HepG2 (cell line): ENCODE measurements around the gene FITM1. TPM values are rescaled to one million over a fixed set of nuclear protein-coding genes. Genes with fewer than 3 reads are reported as not detected.
A peak's percentile ranks its signal among the peaks of the same experiment; 100 is the strongest.

Experiments
- ARHGAP35 ChIP-seq: sonication (generic); formaldehyde crosslinking; IDR thresholded peaks from 2 replicates; pipeline ENCODE4 v1.9.0; 2022; ENCODE audit warnings: mild to moderate bottlenecking, inconsistent platforms, moderate library complexity, missing genetic modification reagents, borderline replicate concordance
- ATF7 ChIP-seq, 2 experiments: fragments of 450-650 bp in 1 of 2; sonication (generic) in 1 of 2; formaldehyde crosslinking in 1 of 2; IDR thresholded peaks; 2 replicates each; pipeline versions ENCODE4 v1.4.0 to v1.6.1; 2016 to 2020; ENCODE audit warnings: antibody characterized with exemption in 1 of 2, mild to moderate bottlenecking in 1 of 2, missing genetic modification reagents in 1 of 2
- CC2D1A ChIP-seq: sonication (generic); formaldehyde crosslinking; IDR thresholded peaks from 2 replicates; pipeline ENCODE4 v1.8.1; 2023; ENCODE audit warnings: mild to moderate bottlenecking, missing genetic modification reagents
- CHCHD3 ChIP-seq: sonication (generic); formaldehyde crosslinking; IDR thresholded peaks from 2 replicates; pipeline ENCODE4 v1.8.0; 2022; ENCODE audit warnings: mild to moderate bottlenecking, missing genetic modification reagents, moderate library complexity
- E2F5 ChIP-seq: sonication (generic); formaldehyde crosslinking; conservative IDR thresholded peaks from 2 replicates; pipeline ENCODE4 v1.4.0; 2020; ENCODE audit warnings: missing genetic modification reagents
- GATAD2A ChIP-seq: IDR thresholded peaks from 2 replicates; pipeline ENCODE4 v1.6.1; 2016
- IKZF4 ChIP-seq: sonication (generic); formaldehyde crosslinking; IDR thresholded peaks from 2 replicates; pipeline ENCODE4 v1.5.1; 2020; ENCODE audit warnings: borderline replicate concordance, mild to moderate bottlenecking, low read depth, missing genetic modification reagents; ENCODE audit errors: not compliant biosample characterization
- KMT2A ChIP-seq: sonication (generic); formaldehyde crosslinking; IDR thresholded peaks from 2 replicates; pipeline ENCODE4 v1.4.0; 2020; ENCODE audit warnings: missing genetic modification reagents
- MXD1 ChIP-seq: sonication (generic); formaldehyde crosslinking; IDR thresholded peaks from 2 replicates; pipeline ENCODE4 v1.4.0; 2020; ENCODE audit warnings: mild to moderate bottlenecking, missing genetic modification reagents
- PBX3 ChIP-seq: sonication (generic); formaldehyde crosslinking; IDR thresholded peaks from 2 replicates; pipeline ENCODE4 v1.8.1; 2023; ENCODE audit warnings: missing genetic modification reagents, inconsistent platforms, borderline replicate concordance
- SAP130 ChIP-seq: IDR thresholded peaks from 2 replicates; pipeline ENCODE4 v1.6.1; 2016; ENCODE audit warnings: low read depth
- TEAD2 ChIP-seq: sonication (generic); formaldehyde crosslinking; IDR thresholded peaks from 2 replicates; pipeline ENCODE4 v1.9.0; 2021; ENCODE audit warnings: missing genetic modification reagents
- ZNF230 ChIP-seq: sonication (generic); formaldehyde crosslinking; IDR thresholded peaks from 2 replicates; pipeline ENCODE4 v1.4.0; 2020; ENCODE audit warnings: mild to moderate bottlenecking, missing genetic modification reagents
- ZNF326 ChIP-seq: sonication (generic); formaldehyde crosslinking; IDR thresholded peaks from 2 replicates; pipeline ENCODE4 v1.4.0; 2020; ENCODE audit warnings: missing genetic modification reagents, borderline replicate concordance
- ZNF383 ChIP-seq: sonication (generic); formaldehyde crosslinking; IDR thresholded peaks from 2 replicates; pipeline ENCODE4 v1.4.0; 2020; ENCODE audit warnings: missing genetic modification reagents, mild to moderate bottlenecking, borderline replicate concordance
- ZNF460 ChIP-seq: sonication (generic); formaldehyde crosslinking; IDR thresholded peaks from 2 replicates; pipeline ENCODE4 v1.5.1; 2020; ENCODE audit warnings: missing genetic modification reagents, mild to moderate bottlenecking, borderline replicate concordance
- ZNF589 ChIP-seq: sonication (generic); formaldehyde crosslinking; conservative IDR thresholded peaks from 2 replicates; pipeline ENCODE4 v1.8.0; 2022; ENCODE audit warnings: mild to moderate bottlenecking, moderate library complexity, missing genetic modification reagents
- ZNF749 ChIP-seq: sonication (generic); formaldehyde crosslinking; IDR thresholded peaks from 2 replicates; pipeline ENCODE4 v1.8.0; 2022; ENCODE audit warnings: mild to moderate bottlenecking, missing genetic modification reagents, moderate library complexity, borderline replicate concordance
- ZSCAN25 ChIP-seq: sonication (generic); formaldehyde crosslinking; IDR thresholded peaks from 2 replicates; pipeline ENCODE4 v1.8.0; 2022; ENCODE audit warnings: mild to moderate bottlenecking, missing genetic modification reagents
- polyA plus RNA-seq, 8 experiments: library from polyadenylated mRNA; depleted of rRNA in 3 of 8; stranded (reverse) in 7 of 8; unstranded in 1 of 8; fragments of >200 nt; fragmentation: Illumina TruSeq in 4 of 8; extraction: Trizol in 4 of 8; gene quantifications; 2 replicates each; pipeline versions ENCODE4 v1.2.1 to v1.2.3, GENCODE V29; 2011 to 2016; ENCODE audit warnings: low read depth in 4 of 8, missing spikeins in 1 of 8, mixed read lengths in 1 of 8; ENCODE audit not compliant: insufficient read depth in 1 of 8
- total RNA-seq, 5 experiments: library from RNA; depleted of rRNA; stranded (reverse); fragments of >200 nt; fragmentation: Illumina TruSeq; extraction: Trizol; gene quantifications; 2 replicates each; pipeline ENCODE4 v1.2.3, GENCODE V29; 2016; ENCODE audit warnings: low read depth in 1 of 5
- TF ChIP-seq, protein P1 (sequence below): sonication (generic); formaldehyde crosslinking; IDR thresholded peaks from 2 replicates; pipeline ENCODE4 v1.4.0; 2020; ENCODE audit warnings: missing genetic modification reagents
- TF ChIP-seq, protein P2 (sequence below): sonication (generic); formaldehyde crosslinking; IDR thresholded peaks from 2 replicates; pipeline ENCODE4 v1.4.0; 2020; ENCODE audit warnings: mild to moderate bottlenecking, missing genetic modification reagents
- TF ChIP-seq, protein P3 (sequence below): sonication (generic); formaldehyde crosslinking; IDR thresholded peaks from 2 replicates; pipeline ENCODE4 v1.8.1; 2022; ENCODE audit warnings: low read depth, mild to moderate bottlenecking, missing genetic modification reagents

FITM1 gene
- total and polyA plus RNA-seq, 2 of the 13 experiments (the other 11 are each of a cell fraction or from before 2014, with no cell fraction given), result 2.7 to 5.8 TPM

DNA sequence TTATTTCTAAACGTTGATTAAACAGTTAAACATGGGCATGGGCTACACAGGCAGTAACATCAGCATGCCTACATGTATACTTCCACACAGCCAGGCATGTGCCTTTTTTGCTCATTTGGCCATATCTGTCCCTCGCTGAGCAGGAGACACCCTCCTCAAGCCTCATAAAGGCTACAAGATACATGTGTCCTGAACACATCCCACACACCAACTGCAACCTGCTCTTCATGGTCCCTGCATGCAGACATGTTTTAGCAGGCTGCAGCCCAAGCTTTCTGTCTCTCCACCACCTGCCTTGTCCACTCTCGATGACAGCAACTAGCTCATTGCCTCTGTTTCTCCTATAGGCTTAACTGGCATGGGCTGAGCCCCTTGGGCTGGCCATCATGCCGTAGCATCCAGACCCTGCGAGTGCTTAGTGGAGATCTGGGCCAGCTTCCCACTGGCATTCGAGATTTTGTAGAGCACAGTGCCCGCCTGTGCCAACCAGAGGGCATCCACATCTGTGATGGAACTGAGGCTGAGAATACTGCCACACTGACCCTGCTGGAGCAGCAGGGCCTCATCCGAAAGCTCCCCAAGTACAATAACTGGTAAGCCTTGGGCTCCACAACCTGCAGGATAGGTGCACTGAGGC, 33.8 kb upstream of the FITM1 start (continued):
- TF ChIP-seq PBX3 (CRISPR knock-in tag) (no peak), ZNF230 (CRISPR knock-in tag) (0 out of 2 replicates have a peak, but pooled peaks have one; percentile 37), GATAD2A (CRISPR knock-in tag) (no peak), CHCHD3 (peak; percentile 85; the same call in 1 of the 2 replicates), ZNF383 (CRISPR knock-in tag) (no peak), IKZF4 (CRISPR knock-in tag) (no peak), ARHGAP35 (CRISPR knock-in tag) (0 out of 2 replicates have a peak, but pooled peaks have one; percentile 10), KMT2A (CRISPR knock-in tag) (0 out of 2 replicates have a peak, but pooled peaks have one; percentile 7), ATF7 (IDR thresholded peaks at IDR 0.05) (no peak), ATF7 (CRISPR knock-in tag; IDR thresholded peaks at IDR 0.05) (peak; percentile 78; the same call in 1 of the 2 replicates), CC2D1A (CRISPR knock-in tag) (peak; percentile 69; the same call in 1 of the 2 replicates), ZNF460 (CRISPR knock-in tag) (no peak), ZNF749 (CRISPR knock-in tag) (no peak), ZNF326 (CRISPR knock-in tag) (peak; percentile 58; the same call in 1 of the 2 replicates), MXD1 (peak; percentile 43; the same call in 1 of the 2 replicates), SAP130 (CRISPR knock-in tag) (no peak), E2F5 (no peak), ZNF589 (CRISPR knock-in tag) (no peak), ZSCAN25 (CRISPR knock-in tag) (no peak), TEAD2 (CRISPR knock-in tag) (no peak)
- TF ChIP-seq, protein P1, sequence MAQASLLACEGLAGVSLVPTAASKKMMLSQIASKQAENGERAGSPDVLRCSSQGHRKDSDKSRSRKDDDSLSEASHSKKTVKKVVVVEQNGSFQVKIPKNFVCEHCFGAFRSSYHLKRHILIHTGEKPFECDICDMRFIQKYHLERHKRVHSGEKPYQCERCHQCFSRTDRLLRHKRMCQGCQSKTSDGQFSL, result no peak
- TF ChIP-seq, protein P2, sequence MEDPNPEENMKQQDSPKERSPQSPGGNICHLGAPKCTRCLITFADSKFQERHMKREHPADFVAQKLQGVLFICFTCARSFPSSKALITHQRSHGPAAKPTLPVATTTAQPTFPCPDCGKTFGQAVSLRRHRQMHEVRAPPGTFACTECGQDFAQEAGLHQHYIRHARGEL (CRISPR knock-in tag), result no peak
- TF ChIP-seq, protein P3, sequence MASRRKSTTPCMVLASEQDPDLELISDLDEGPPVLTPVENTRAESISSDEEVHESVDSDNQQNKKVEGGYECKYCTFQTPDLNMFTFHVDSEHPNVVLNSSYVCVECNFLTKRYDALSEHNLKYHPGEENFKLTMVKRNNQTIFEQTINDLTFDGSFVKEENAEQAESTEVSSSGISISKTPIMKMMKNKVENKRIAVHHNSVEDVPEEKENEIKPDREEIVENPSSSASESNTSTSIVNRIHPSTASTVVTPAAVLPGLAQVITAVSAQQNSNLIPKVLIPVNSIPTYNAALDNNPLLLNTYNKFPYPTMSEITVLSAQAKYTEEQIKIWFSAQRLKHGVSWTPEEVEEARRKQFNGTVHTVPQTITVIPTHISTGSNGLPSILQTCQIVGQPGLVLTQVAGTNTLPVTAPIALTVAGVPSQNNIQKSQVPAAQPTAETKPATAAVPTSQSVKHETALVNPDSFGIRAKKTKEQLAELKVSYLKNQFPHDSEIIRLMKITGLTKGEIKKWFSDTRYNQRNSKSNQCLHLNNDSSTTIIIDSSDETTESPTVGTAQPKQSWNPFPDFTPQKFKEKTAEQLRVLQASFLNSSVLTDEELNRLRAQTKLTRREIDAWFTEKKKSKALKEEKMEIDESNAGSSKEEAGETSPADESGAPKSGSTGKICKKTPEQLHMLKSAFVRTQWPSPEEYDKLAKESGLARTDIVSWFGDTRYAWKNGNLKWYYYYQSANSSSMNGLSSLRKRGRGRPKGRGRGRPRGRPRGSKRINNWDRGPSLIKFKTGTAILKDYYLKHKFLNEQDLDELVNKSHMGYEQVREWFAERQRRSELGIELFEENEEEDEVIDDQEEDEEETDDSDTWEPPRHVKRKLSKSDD (CRISPR knock-in tag), result no peak
